Fibroblast of lung (primary cell): ENCODE results near the gene DCAF8.

Experiments used
- CTCF ChIP-seq, 2 donors: IDR thresholded peaks in 1 of 2; conservative IDR thresholded peaks in 1 of 2; 1 replicate in 1 of 2; 2 replicates in 1 of 2; pipeline ENCODE4 v1.5.1; 2011 to 2012; ENCODE audit warnings: low read length in 2 of 2, control low read depth in 1 of 2, inconsistent platforms in 1 of 2, low read depth in 1 of 2, mild to moderate bottlenecking in 1 of 2
- EZH2 ChIP-seq: IDR thresholded peaks from 2 replicates; pipeline ENCODE4 v1.5.1; 2012; ENCODE audit warnings: low read length, control low read depth, mild to moderate bottlenecking; ENCODE audit errors: missing control alignments

- no peak for TF ChIP-seq CTCF (conservative IDR thresholded peaks at IDR 0.05 in 1 of 2, IDR thresholded peaks at IDR 0.05 in 1 of 2; ENCODE audit: low read depth in 1 of 2, low read length in 2 of 2)
- no peak for TF ChIP-seq EZH2
These were observed 83.6 kb downstream of the DCAF8 start for GRCh38 chr1:160178731-160179130.
